ENCODE data around the gene ALG14. TPM values are rescaled to one million over a fixed set of nuclear protein-coding genes. Genes with fewer than 3 reads are reported as not detected.
A peak's percentile ranks its signal among the peaks of the same experiment; 100 is the strongest.

The ALG14 gene
- total and polyA plus RNA-seq, 7 donors: 0.48 to 2.7 (median 2.1) TPM

DNA sequence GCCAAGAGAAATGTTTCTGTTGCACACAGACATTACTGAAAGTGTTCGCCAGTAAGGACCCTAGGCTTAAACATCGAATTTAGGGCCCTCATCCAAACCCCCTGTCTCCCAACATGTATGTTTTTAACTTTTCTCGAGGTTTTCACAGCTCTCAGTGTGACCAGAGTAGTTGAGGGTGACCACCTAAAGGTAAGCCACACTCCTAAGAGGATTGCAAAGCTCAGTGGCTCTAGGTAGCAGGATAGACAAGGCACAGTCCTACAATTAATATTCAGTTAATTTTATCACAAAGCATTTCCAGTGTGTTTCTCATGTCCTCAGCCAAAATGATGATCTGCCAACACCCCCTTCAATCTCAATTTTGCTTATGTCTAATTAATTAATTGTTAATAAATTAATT, 695 bp upstream of the ALG14 start:
- Histone ChIP-seq H3K9me3 (no peaks in the 10 kb centered on the region), H3K27me3 (ENCODE audit: insufficient read depth in 3 of 3, low read length in 2 of 3) (peaks cover 0 to 13% (median 4%) of the 10 kb centered on the region in 3 donors), H3K36me3 (ENCODE audit: insufficient read depth in 1 of 2, low read depth in 1 of 2) (no peaks in the 10 kb centered on the region), H3K27ac (peak overlapping the region; percentile 96), H3K4me1 (peaks cover 12% of the 10 kb centered on the region), H3K4me3 (peak overlapping the region; percentile 78)
- intact Hi-C loops (cut with DNase I): loop anchor here in 1 of 2 donors (5.0 kb wide), 1 partner anchor 44 kb away; the partner anchor contains the start of gene TLCD4
- DNase-seq (no peak), ATAC-seq (no peak)
- TF ChIP-seq, protein P1, sequence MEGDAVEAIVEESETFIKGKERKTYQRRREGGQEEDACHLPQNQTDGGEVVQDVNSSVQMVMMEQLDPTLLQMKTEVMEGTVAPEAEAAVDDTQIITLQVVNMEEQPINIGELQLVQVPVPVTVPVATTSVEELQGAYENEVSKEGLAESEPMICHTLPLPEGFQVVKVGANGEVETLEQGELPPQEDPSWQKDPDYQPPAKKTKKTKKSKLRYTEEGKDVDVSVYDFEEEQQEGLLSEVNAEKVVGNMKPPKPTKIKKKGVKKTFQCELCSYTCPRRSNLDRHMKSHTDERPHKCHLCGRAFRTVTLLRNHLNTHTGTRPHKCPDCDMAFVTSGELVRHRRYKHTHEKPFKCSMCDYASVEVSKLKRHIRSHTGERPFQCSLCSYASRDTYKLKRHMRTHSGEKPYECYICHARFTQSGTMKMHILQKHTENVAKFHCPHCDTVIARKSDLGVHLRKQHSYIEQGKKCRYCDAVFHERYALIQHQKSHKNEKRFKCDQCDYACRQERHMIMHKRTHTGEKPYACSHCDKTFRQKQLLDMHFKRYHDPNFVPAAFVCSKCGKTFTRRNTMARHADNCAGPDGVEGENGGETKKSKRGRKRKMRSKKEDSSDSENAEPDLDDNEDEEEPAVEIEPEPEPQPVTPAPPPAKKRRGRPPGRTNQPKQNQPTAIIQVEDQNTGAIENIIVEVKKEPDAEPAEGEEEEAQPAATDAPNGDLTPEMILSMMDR (IDR thresholded peaks at IDR 0.05): no peak
- WGBS, 3 donors: 11 to 16% (median 15%) methylated on average over 3 of the region's 3 CpGs

DNA sequence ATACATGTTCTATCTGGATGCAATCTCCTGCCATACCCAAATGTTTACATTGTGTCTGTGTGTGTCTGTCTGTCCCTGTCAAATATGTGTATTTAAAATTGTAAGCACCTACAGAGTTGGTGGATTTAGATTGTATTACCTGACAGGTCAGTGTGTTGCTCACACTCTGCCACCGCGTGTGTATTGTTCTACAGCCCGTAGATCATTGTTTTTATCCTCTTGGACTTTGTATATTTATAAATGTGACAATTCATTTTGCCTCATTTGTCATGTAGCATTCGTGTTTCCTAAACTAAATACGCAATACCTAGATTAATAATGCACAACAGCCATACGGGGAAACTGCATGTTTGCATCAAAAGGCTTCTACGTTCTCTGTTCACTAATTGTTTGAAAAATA, 634 bp downstream of the ALG14 start:
- Histone ChIP-seq H3K27ac (peak overlapping the region; percentile 96), H3K4me3 (peak overlapping the region; percentile 78), H3K4me1 (peaks cover 12% of the 10 kb centered on the region), H3K36me3 (ENCODE audit: insufficient read depth in 1 of 2, low read depth in 1 of 2) (no peaks in the 10 kb centered on the region), H3K27me3 (ENCODE audit: insufficient read depth in 3 of 3, low read length in 2 of 3) (peaks cover 0 to 7% (median 4%) of the 10 kb centered on the region in 3 donors), H3K9me3 (no peaks in the 10 kb centered on the region)
- TF ChIP-seq, protein P1 (IDR thresholded peaks at IDR 0.05): no peak
- WGBS, 3 donors: 5 to 10% (median 9%) methylated on average over 7 of the region's 7 CpGs
- DNase-seq (no peak), ATAC-seq (peak in 1 of 4 donors; percentile 36)
- intact Hi-C loops (cut with DNase I): loop anchor here in 1 of 2 donors (5.0 kb wide), 1 partner anchor 45 kb away; the partner anchor contains the start of gene TLCD4

DNA sequence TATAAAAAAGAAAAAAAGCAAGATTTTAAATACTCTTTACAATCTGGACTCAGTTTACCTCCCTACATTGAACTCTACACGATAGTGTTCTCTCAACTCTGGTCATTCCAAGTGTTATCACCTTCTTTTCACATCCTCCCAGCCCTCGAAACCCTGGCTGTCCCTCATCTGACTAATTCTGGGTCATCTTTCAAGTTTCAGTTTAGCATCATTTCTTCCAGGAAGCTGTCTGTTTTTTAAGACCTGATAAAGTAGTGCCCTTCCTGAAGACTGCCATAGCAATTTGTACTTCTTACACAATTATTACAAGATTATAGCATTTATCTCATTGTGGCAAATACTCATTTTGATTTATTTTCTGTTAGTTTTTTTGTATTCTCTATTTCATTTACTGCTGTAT, 1.2 kb downstream of the ALG14 start:
- H3K27ac ChIP-seq: peak overlapping the region; percentile 96
- intact Hi-C loops (cut with DNase I): loop anchor here in 1 of 2 donors (5.0 kb wide), 1 partner anchor 46 kb away; the partner anchor contains the start of gene TLCD4
- ATAC-seq (no peak), DNase-seq (no peak)
- peaks cover 12% of the 10 kb centered on the region for H3K4me1 ChIP-seq
- H3K4me3 ChIP-seq: peak overlapping the region; percentile 78
- peaks cover 0 to 4% (median 4%) of the 10 kb centered on the region in 3 donors for H3K27me3 ChIP-seq (ENCODE audit: insufficient read depth in 3 of 3, low read length in 2 of 3)
- no peaks in the 10 kb centered on the region for H3K36me3 ChIP-seq (ENCODE audit: insufficient read depth in 1 of 2, low read depth in 1 of 2)
- 61 to 85% (median 76%) methylated on average over 2 of the region's 2 CpGs for WGBS, 3 donors
- TF ChIP-seq, protein P1 (IDR thresholded peaks at IDR 0.05): no peak
- H3K9me3 ChIP-seq: no peaks in the 10 kb centered on the region

DNA sequence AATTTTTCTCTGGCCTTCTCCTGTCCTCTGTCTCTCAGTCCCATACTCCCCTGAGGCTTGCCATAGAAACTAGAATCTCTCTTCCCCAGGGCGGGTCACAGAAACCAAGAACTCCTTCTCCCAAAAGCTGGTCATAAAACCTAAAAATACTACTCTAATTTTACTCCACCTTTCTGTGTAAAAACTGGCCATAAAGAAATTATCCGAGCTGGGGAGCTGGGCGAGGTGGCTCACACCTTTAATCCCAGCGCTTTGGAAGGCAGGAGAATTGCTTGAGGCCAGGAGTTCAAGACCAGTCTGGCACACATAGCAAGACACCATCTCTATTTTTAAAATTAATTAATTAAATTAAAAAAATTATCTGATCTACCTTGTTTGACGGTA, 3.0 kb downstream of the ALG14 start:
- intact Hi-C loops (cut with DNase I): loop anchor here in 1 of 2 donors (5.0 kb wide), 1 partner anchor 48 kb away; the partner anchor contains the start of gene TLCD4

More for the DNA sequence above, 3.0 kb downstream of the ALG14 start:
- TF ChIP-seq, protein P1 (IDR thresholded peaks at IDR 0.05): no peak
- 91 to 93% (median 92%) methylated on average over 5 of the region's 5 CpGs for WGBS, 3 donors
- ATAC-seq (no peak), DNase-seq (no peak)
- Histone ChIP-seq H3K27me3 (ENCODE audit: insufficient read depth in 3 of 3, low read length in 2 of 3) (peaks cover 0 to 4% (median 0%) of the 10 kb centered on the region in 3 donors), H3K36me3 (ENCODE audit: insufficient read depth in 1 of 2, low read depth in 1 of 2) (peaks cover 0 to 8% of the 10 kb centered on the region in 2 donors), H3K9me3 (no peaks in the 10 kb centered on the region), H3K4me3 (no peak overlapping the region), H3K4me1 (peaks cover 12% of the 10 kb centered on the region), H3K27ac (no peak overlapping the region)

All from psoas muscle (tissue), 8 donors.